BJ (cell line): ENCODE results near the gene DTNB. TPM values are rescaled to one million over a fixed set of nuclear protein-coding genes. Genes with fewer than 3 reads are reported as not detected.

Experiments
- CTCF ChIA-PET: fragments of 350-600 bp; formaldehyde crosslinking; extraction: SDS; loops from one replicate; lab custom pipeline; 2021; ENCODE audit warnings: antibody characterized with exemption, inconsistent platforms; lab: Yijun Ruan, JAX
- POLR2A ChIA-PET: fragments of 300-600 bp; sonication (Branson Sonifier 250); formaldehyde crosslinking; extraction: SDS; loops from one replicate; lab custom pipeline; 2021; ENCODE audit warnings: antibody characterized with exemption; lab: Charles Lee
- DNase-seq: peaks from one replicate; pipeline ENCODE4 v3.0.0-alpha.2; 2011; ENCODE audit warnings: low read depth
- H3K27me3 ChIP-seq: 2 replicates; pipeline ENCODE4 v1.6.0; 2011; ENCODE audit warnings: low read length; ENCODE audit not compliant: control insufficient read depth, insufficient read depth
- H3K36me3 ChIP-seq: 2 replicates; pipeline ENCODE4 v1.5.1; 2011; ENCODE audit warnings: low read length; ENCODE audit not compliant: control insufficient read depth, insufficient read depth
- H3K4me3 ChIP-seq: 2 replicates; pipeline ENCODE4 v1.5.1; 2011; ENCODE audit warnings: low read depth, mild to moderate bottlenecking, control low read depth, low read length
- CTCF ChIP-seq: IDR thresholded peaks from 2 replicates; pipeline ENCODE4 v1.5.1; 2011; ENCODE audit warnings: low read depth, mild to moderate bottlenecking, control low read depth, inconsistent platforms, low read length, moderate library complexity; ENCODE audit not compliant: insufficient read depth
- polyA plus RNA-seq: library from polyadenylated mRNA; depleted of rRNA; stranded (reverse); fragments of >200 nt; gene quantifications from 2 replicates; pipeline ENCODE4 v1.2.3, GENCODE V29; 2011

Gene DTNB
- polyA plus RNA-seq, 1 experiment, result 7.7 TPM

DNA sequence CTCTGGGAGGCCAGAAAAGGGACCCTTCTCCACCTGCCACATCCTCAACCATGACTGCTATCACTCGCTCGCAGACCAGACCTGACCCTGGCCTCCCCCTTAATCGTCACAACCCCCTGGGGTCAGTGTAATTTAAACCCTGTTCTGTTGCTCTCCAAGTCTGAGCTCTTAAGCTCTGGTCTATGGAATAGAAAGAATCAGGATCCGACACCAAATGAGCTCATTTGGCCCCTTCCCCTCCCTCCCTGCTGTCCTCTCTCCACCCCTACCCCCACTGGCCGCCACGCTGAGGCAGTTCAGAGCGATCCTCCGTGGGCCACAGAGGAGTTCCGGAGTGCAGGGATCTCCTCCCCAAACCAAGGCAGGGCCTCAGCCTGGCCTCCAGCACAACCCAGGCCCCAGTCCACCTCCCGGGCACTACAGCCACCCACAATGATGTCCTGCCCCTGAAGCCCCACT is 337.0 kb downstream of the DTNB start:
- H3K36me3 ChIP-seq, result no peaks in the 10 kb centered on the region
- DNase-seq, result no peak
- no peak for TF ChIP-seq CTCF
- CTCF ChIA-PET, result no interaction called here
- H3K4me3 ChIP-seq, result no peak overlapping the region
- no peaks in the 10 kb centered on the region for H3K27me3 ChIP-seq
- POLR2A ChIA-PET, result no interaction called here

GRCh38 chr2:25335971-25336370 is 337.4 kb downstream of the DTNB start:
- DNase-seq, result no peak
- Histone ChIP-seq H3K4me3 (no peak overlapping the region), H3K36me3 (no peaks in the 10 kb centered on the region), H3K27me3 (no peaks in the 10 kb centered on the region)
- ChIA-PET POLR2A (no interaction called here), CTCF (no interaction called here)
- TF ChIP-seq CTCF, result no peak

GRCh38 chr2:25335204-25335603 is 338.2 kb downstream of the DTNB start:
- ChIA-PET POLR2A (no interaction called here), CTCF (no interaction called here)
- H3K27me3 ChIP-seq, result no peaks in the 10 kb centered on the region
- H3K4me3 ChIP-seq, result no peak overlapping the region
- H3K36me3 ChIP-seq, result no peaks in the 10 kb centered on the region
- DNase-seq, result no peak
- TF ChIP-seq CTCF, result no peak

DNA sequence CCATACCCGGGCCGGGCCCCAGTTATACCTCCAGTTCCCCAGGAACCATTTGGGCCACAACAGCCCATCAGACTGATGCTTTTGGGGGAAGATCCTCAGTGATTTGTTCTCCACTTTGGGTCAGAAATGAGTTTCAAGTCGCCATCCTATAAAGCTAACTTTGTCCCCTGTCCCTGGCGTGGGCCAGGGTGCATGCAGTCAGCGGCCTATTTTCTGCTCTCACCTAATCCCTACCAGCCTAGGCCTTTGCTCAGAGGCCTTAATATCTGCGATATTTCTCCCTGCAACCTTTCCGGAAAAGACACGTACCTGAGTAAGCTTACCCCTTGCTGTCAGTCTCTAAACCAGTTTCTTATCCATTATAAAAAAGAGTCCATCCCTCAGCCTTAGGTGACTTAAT is 338.9 kb downstream of the DTNB start:
- POLR2A ChIA-PET, result no interaction called here
- CTCF ChIA-PET, result no interaction called here
- DNase-seq, result no peak
- H3K27me3 ChIP-seq, result no peaks in the 10 kb centered on the region
- no peak overlapping the region for H3K4me3 ChIP-seq
- H3K36me3 ChIP-seq, result no peaks in the 10 kb centered on the region
- no peak for TF ChIP-seq CTCF

DNA sequence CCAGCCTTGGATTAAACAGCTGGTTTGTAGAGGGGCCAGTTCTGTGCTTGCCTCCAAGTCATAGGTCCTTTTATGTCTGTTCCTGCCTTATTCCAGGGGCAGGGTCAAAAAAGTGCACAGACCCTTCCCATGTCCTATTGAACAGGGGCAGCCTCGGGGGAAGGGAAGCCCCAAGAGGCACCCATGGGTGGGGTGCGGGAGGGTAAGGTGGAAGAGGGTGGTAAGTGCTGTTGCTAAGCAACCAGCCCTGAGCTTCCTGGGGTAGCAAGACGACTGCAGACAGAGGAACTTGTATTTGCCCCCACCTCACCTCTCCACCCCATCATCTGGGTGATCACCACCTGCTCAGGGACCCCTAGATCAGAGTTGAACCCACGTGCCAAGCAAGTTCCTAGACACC is 339.4 kb downstream of the DTNB start:
- H3K36me3 ChIP-seq, result no peaks in the 10 kb centered on the region
- no peak for TF ChIP-seq CTCF
- no peak for DNase-seq
- ChIA-PET POLR2A (no interaction called here), CTCF (no interaction called here)
- no peak overlapping the region for H3K4me3 ChIP-seq
- no peaks in the 10 kb centered on the region for H3K27me3 ChIP-seq
